DOHH2 (cell line): ENCODE results near the gene SURF1.

ENCODE experiments used
- CTCF ChIP-seq: fragments of 200-600 bp; sonication (generic); IDR thresholded peaks from one replicate; pipeline ENCODE4 v1.5.1; 2014; ENCODE audit warnings: antibody characterized with exemption, mild to moderate bottlenecking, low read depth, low read length; ENCODE audit not compliant: poor library complexity, severe bottlenecking
- EZH2phosphoT487 ChIP-seq: fragments of 200-600 bp; sonication (generic); IDR thresholded peaks from 2 replicates; pipeline ENCODE4 v1.6.1; 2017; ENCODE audit warnings: borderline replicate concordance, mild to moderate bottlenecking, antibody characterized with exemption, low read length, moderate library complexity, mixed read lengths

DNA sequence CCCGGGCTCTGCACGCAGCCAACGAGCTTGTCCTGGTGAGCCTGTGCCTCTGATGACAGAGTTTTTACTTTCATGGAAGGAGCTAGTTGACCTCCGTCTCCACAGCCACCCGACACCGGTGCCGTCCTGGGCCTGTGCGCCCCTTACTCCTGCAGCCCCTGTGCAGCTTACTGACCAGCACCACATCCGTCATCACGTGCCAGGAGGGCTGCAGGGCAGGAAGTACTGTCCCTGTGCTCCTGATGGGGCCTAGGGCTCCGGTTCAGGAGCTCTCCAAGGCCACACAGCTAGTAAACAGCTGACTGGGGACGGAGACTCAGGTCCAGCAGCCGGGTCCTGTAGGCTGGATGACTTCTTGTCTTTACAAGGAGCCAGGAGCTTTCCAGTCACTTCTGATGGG, 30.1 kb upstream of the SURF1 start:
- no peak for TF ChIP-seq EZH2phosphoT487
- TF ChIP-seq CTCF: no peak
